Measurements from ENCODE around the gene CDON. TPM values are rescaled to one million over a fixed set of nuclear protein-coding genes. Genes with fewer than 3 reads are reported as not detected.

The CDON gene
- polyA plus RNA-seq, 2 of the 4 experiments (the other 2 are of a cell fraction): 1.7 to 5.6 TPM

- WGBS (ENCODE audit: missing lambda C conversion rate): 67% methylated on average over 12 of the region's 12 CpGs
- no peak for FAIRE-seq
- no peaks in the 10 kb centered on the region for H3K4me1 ChIP-seq
- DNase-seq (ENCODE audit: low read depth in 1 of 2, low spot score in 1 of 2): no peak
- TF ChIP-seq, protein P1, sequence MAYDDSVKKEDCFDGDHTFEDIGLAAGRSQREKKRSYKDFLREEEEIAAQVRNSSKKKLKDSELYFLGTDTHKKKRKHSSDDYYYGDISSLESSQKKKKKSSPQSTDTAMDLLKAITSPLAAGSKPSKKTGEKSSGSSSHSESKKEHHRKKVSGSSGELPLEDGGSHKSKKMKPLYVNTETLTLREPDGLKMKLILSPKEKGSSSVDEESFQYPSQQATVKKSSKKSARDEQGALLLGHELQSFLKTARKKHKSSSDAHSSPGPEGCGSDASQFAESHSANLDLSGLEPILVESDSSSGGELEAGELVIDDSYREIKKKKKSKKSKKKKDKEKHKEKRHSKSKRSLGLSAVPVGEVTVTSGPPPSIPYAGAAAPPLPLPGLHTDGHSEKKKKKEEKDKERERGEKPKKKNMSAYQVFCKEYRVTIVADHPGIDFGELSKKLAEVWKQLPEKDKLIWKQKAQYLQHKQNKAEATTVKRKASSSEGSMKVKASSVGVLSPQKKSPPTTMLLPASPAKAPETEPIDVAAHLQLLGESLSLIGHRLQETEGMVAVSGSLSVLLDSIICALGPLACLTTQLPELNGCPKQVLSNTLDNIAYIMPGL (CRISPR knock-in tag; IDR thresholded peaks at IDR 0.05; ENCODE audit: borderline replicate concordance): no peak
- TF ChIP-seq TP53 (CRISPR knock-in tag; IDR thresholded peaks at IDR 0.05) (no peak), ZNF302 (CRISPR knock-in tag; IDR thresholded peaks at IDR 0.05) (no peak), ZSCAN20 (CRISPR knock-in tag; IDR thresholded peaks at IDR 0.05) (no peak), JUNB (IDR thresholded peaks at IDR 0.05) (no peak), NFE2L2 (conservative IDR thresholded peaks at IDR 0.05; ENCODE audit: low read length) (no peak), CHD2 (IDR thresholded peaks at IDR 0.05; ENCODE audit: low read length, partially characterized antibody) (no peak), EP300 (IDR thresholded peaks at IDR 0.05) (no peak), HOXB5 (CRISPR knock-in tag; IDR thresholded peaks at IDR 0.05) (no peak), FOSB (CRISPR knock-in tag; IDR thresholded peaks at IDR 0.05) (no peak), ZC3H11A (IDR thresholded peaks at IDR 0.05) (no peak), MAZ (IDR thresholded peaks at IDR 0.05; ENCODE audit: borderline replicate concordance, low read depth, low read length) (no peak), CBX8 (IDR thresholded peaks at IDR 0.05) (no peak), HOXB13 (CRISPR knock-in tag; IDR thresholded peaks at IDR 0.05; ENCODE audit: low read depth) (no peak), MYC (IDR thresholded peaks at IDR 0.05; ENCODE audit: borderline replicate concordance, low read length) (no peak), KDM1A (IDR thresholded peaks at IDR 0.05; ENCODE audit: low read depth) (no peak)
- TF ChIP-seq, protein P2, sequence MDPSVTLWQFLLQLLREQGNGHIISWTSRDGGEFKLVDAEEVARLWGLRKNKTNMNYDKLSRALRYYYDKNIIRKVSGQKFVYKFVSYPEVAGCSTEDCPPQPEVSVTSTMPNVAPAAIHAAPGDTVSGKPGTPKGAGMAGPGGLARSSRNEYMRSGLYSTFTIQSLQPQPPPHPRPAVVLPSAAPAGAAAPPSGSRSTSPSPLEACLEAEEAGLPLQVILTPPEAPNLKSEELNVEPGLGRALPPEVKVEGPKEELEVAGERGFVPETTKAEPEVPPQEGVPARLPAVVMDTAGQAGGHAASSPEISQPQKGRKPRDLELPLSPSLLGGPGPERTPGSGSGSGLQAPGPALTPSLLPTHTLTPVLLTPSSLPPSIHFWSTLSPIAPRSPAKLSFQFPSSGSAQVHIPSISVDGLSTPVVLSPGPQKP (IDR thresholded peaks at IDR 0.05; ENCODE audit: low read depth, low read length): no peak
- TF ChIP-seq, protein P3, sequence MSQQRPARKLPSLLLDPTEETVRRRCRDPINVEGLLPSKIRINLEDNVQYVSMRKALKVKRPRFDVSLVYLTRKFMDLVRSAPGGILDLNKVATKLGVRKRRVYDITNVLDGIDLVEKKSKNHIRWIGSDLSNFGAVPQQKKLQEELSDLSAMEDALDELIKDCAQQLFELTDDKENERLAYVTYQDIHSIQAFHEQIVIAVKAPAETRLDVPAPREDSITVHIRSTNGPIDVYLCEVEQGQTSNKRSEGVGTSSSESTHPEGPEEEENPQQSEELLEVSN (IDR thresholded peaks at IDR 0.05; ENCODE audit: borderline replicate concordance, low read depth): no peak
- no peak overlapping the region for H3K27ac ChIP-seq
- H3K4me3 ChIP-seq: no peak overlapping the region
- ChIA-PET CTCF (interaction anchor here (1.7 to 4.6 kb wide), 2 partner anchors 14 to 135 kb away, joined by 7 to 38 read pairs; no protein-coding TSS in a partner anchor), POLR2A (no interaction called here)
- no peak overlapping the region for H3K4me2 ChIP-seq
- ATAC-seq: no peak
- no peaks in the 10 kb centered on the region for H3K9me3 ChIP-seq
These were observed 136.0 kb downstream of the CDON start for GRCh38 chr11:125926682-125927081.

GRCh38 chr11:125925804-125926203 lies 136.9 kb downstream of the CDON start:
- ChIA-PET CTCF (interaction anchor here (1.0 to 5.5 kb wide), 4 partner anchors 15 to 265 kb away, joined by 3 to 80 read pairs (median 24); no protein-coding TSS in a partner anchor), POLR2A (no interaction called here)
- 44% methylated on average over 3 of the region's 3 CpGs for WGBS (ENCODE audit: missing lambda C conversion rate)
- DNase-seq (ENCODE audit: low read depth in 1 of 2, low spot score in 1 of 2): no peak
- H3K4me2 ChIP-seq: no peak overlapping the region
- no peak overlapping the region for H3K27ac ChIP-seq
- no peak for FAIRE-seq
- no peak for ATAC-seq
- H3K4me3 ChIP-seq: no peak overlapping the region
- H3K9me3 ChIP-seq: no peaks in the 10 kb centered on the region
- H3K4me1 ChIP-seq: no peaks in the 10 kb centered on the region
- TF ChIP-seq HES2 (IDR thresholded peaks at IDR 0.05): no peak
- TF ChIP-seq HDAC2 (IDR thresholded peaks at IDR 0.05): no peak
- TF ChIP-seq PBX3 (IDR thresholded peaks at IDR 0.05): no peak
- no peak for TF ChIP-seq CHD4 (IDR thresholded peaks at IDR 0.05; ENCODE audit: borderline replicate concordance)
- TF ChIP-seq MAX (IDR thresholded peaks at IDR 0.05): no peak
- no peak for TF ChIP-seq CBX2 (IDR thresholded peaks at IDR 0.05; ENCODE audit: borderline replicate concordance, low read depth)
